GM12878 (cell line): ENCODE data around the gene DTNBP1. TPM values are rescaled to one million over a fixed set of nuclear protein-coding genes. Genes with fewer than 3 reads are reported as not detected.

Source experiments
- ATAC-seq: fragments of 200-7000 bp; cut with Tn5 transposase; 3 replicates; pipeline ENCODE4 v1.9.1; 2020; ENCODE audit warnings: mild to moderate bottlenecking, moderate library complexity
- BruUV-seq: library from RNA; stranded (reverse); fragments of 400-500 nt; replicated peaks from 2 replicates; lab custom pipeline; 2021; lab: Mats Ljungman, UMichigan
- CTCF ChIA-PET: fragments of 300-600 bp; sonication (Branson Sonifier 250); formaldehyde crosslinking; extraction: SDS; loops from one replicate; lab custom pipeline; 2021; ENCODE audit warnings: inconsistent platforms; lab: Yijun Ruan, JAX
- POLR2A ChIA-PET: fragments of 350-600 bp; formaldehyde crosslinking; extraction: SDS; loops from one replicate; lab custom pipeline; 2021; ENCODE audit warnings: inconsistent platforms; lab: Charles Lee
- RAD21 ChIA-PET: fragments of 300-600 bp; sonication (Branson Sonifier 250); formaldehyde crosslinking; loops from one replicate; lab custom pipeline; 2023; ENCODE audit warnings: antibody characterized with exemption; ENCODE audit not compliant: unreplicated experiment; lab: Charles Lee
- SMC1A ChIA-PET: fragments of 300-600 bp; sonication (Branson Sonifier 250); formaldehyde crosslinking; loops from one replicate; lab custom pipeline; 2023; ENCODE audit not compliant: unreplicated experiment, uncharacterized antibody; lab: Charles Lee
- DNase-seq: peaks from one replicate; pipeline ENCODE4 v3.0.0-alpha.2; 2011; ENCODE audit warnings: low read depth, low spot score
- FAIRE-seq: peaks from 3 replicates; lab custom pipeline; 2011; peaks lifted over from hg19 to GRCh38; lab: Jason Lieb, UNC
- H2AFZ ChIP-seq: 2 replicates; pipeline ENCODE4 v1.6.0; 2011; ENCODE audit warnings: low read depth, low read length, control low read depth; ENCODE audit not compliant: control insufficient read depth
- H3K27ac ChIP-seq: 2 replicates; pipeline ENCODE4 v1.5.1; 2011; ENCODE audit warnings: control low read depth; ENCODE audit not compliant: control insufficient read depth, insufficient read depth
- H3K27me3 ChIP-seq, 2 experiments: replicated peaks in 1 of 2; 2 replicates each; pipeline versions ENCODE4 v1.6.0 to v1.6.1; 2011; ENCODE audit warnings: low read length in 1 of 2; ENCODE audit not compliant: control insufficient read depth in 2 of 2, insufficient read depth in 2 of 2
- H3K36me3 ChIP-seq, 2 experiments: 2 replicates each; pipeline ENCODE4 v1.5.1; 2011; ENCODE audit warnings: low read length in 1 of 2; ENCODE audit not compliant: control insufficient read depth in 2 of 2, insufficient read depth in 2 of 2
- H3K4me1 ChIP-seq: 2 replicates; pipeline ENCODE4 v1.6.1; 2011; ENCODE audit warnings: mild to moderate bottlenecking, low read length, moderate library complexity, mixed read lengths; ENCODE audit not compliant: control insufficient read depth, insufficient read depth
- H3K4me2 ChIP-seq: 2 replicates; pipeline ENCODE4 v1.6.0; 2011; ENCODE audit warnings: control low read depth; ENCODE audit not compliant: control insufficient read depth, insufficient read depth
- H3K4me3 ChIP-seq: fragments of 200-600 bp; sonication (generic); 2 replicates; pipeline ENCODE4 v1.5.1; 2016
- H3K79me2 ChIP-seq: 2 replicates; pipeline ENCODE4 v1.6.0; 2011; ENCODE audit warnings: low read length; ENCODE audit not compliant: control insufficient read depth, insufficient read depth
- H3K9ac ChIP-seq: 2 replicates; pipeline ENCODE4 v1.8.0; 2011; ENCODE audit warnings: low read length, control low read depth, mixed read lengths; ENCODE audit not compliant: control insufficient read depth, insufficient read depth
- H3K9me3 ChIP-seq: replicated peaks from 3 replicates; pipeline ENCODE4 v1.5.1; 2011; ENCODE audit warnings: mild to moderate bottlenecking, low read length; ENCODE audit not compliant: control insufficient read depth, insufficient read depth
- H4K20me1 ChIP-seq: 2 replicates; pipeline ENCODE4 v1.6.0; 2011; ENCODE audit not compliant: control insufficient read depth, insufficient read depth
- BACH1 ChIP-seq: fragments of 450-650 bp; IDR thresholded peaks from 2 replicates; pipeline ENCODE4 v1.6.1; 2017; ENCODE audit warnings: mild to moderate bottlenecking, borderline replicate concordance
- CEBPB ChIP-seq, 2 experiments: fragments of 150-350 bp in 1 of 2; IDR thresholded peaks; 2 replicates each; pipeline ENCODE4 v1.6.1; 2012 to 2014; ENCODE audit warnings: low read depth in 2 of 2, low read length in 2 of 2, borderline replicate concordance in 1 of 2, inconsistent platforms in 1 of 2
- DPF2 ChIP-seq: fragments of 450-650 bp; IDR thresholded peaks from 2 replicates; pipeline ENCODE4 v1.6.1; 2017; ENCODE audit warnings: mild to moderate bottlenecking
- FOXM1 ChIP-seq: IDR thresholded peaks from 2 replicates; pipeline ENCODE4 v1.6.1; 2012; ENCODE audit warnings: low read depth, mild to moderate bottlenecking, inconsistent platforms, low read length, moderate library complexity
- PAX8 ChIP-seq: fragments of 450-650 bp; IDR thresholded peaks from 2 replicates; pipeline ENCODE4 v1.6.1; 2017; ENCODE audit warnings: mild to moderate bottlenecking, moderate library complexity
- PBX3 ChIP-seq: IDR thresholded peaks from 2 replicates; pipeline ENCODE4 v1.6.1; 2011; ENCODE audit warnings: mild to moderate bottlenecking, low read depth, low read length, moderate library complexity; ENCODE audit not compliant: insufficient replicate concordance
- REST ChIP-seq: IDR thresholded peaks from 2 replicates; pipeline ENCODE4 v1.6.1; 2012; ENCODE audit warnings: mild to moderate bottlenecking, low read depth, low read length
- SMAD1 ChIP-seq: fragments of 450-650 bp; IDR thresholded peaks from 2 replicates; pipeline ENCODE4 v1.6.1; 2018; ENCODE audit warnings: mild to moderate bottlenecking, low read depth; ENCODE audit not compliant: partially characterized antibody
- TCF7 ChIP-seq: IDR thresholded peaks from 2 replicates; pipeline ENCODE4 v1.6.1; 2014; ENCODE audit warnings: antibody characterized with exemption, borderline replicate concordance
- WGBS: methylation state at CpG from one replicate; pipeline ENCODE4 v1.1.6; 2016; ENCODE audit warnings: low lambda C conversion rate; ENCODE audit not compliant: insufficient replicate concordance, insufficient coverage; ENCODE audit errors: missing lambda C conversion rate; 5-methylcytosine and 5-hydroxymethylcytosine counted together
- in situ Hi-C: fragments of 300-500 bp; cut with MboI; formaldehyde crosslinking; loops from 9 replicates; pipeline ENCODE4 v1.14.3; 2018; ENCODE audit warnings: mixed read lengths
- intact Hi-C: fragments of 100-400 bp; cut with micrococcal nuclease; formaldehyde crosslinking; loops from one replicate; pipeline ENCODE4 v1.14.2; 2022; ENCODE audit not compliant: unreplicated experiment
- polyA plus RNA-seq, 11 experiments: library from polyadenylated mRNA; depleted of rRNA in 4 of 11; unstranded in 6 of 11; stranded (reverse) in 5 of 11; fragments of >200 nt; fragmentation: Nextera tagmentation in 4 of 11; fragmentation: Illumina TruSeq in 1 of 11; extraction: Ambion mirVana in 4 of 11; extraction: Trizol in 1 of 11; gene quantifications; 1 replicate in 1 of 11; 2 replicates in 10 of 11; pipeline versions ENCODE4 v1.2.1 to v1.2.3, GENCODE V29; 2011 to 2016; ENCODE audit warnings: inconsistent platforms in 2 of 11, missing spikeins in 2 of 11, low read depth in 1 of 11
- total RNA-seq, 4 experiments: library from RNA; depleted of rRNA in 3 of 4; stranded (reverse); fragments of >200 nt in 3 of 4; fragmentation: Illumina TruSeq in 1 of 4; extraction: Trizol in 1 of 4; gene quantifications; 2 replicates each; pipeline versions ENCODE4 v1.2.1 to v1.2.3, GENCODE V29; 2013 to 2021

The DTNBP1 gene
- total and polyA plus RNA-seq, 10 of the 15 experiments (the other 5 are each of a cell fraction or from before 2014, with no cell fraction given): 7.1 to 40.3 (median 20.1) TPM

GRCh38 chr6:15519681-15520080, 143.1 kb downstream of the DTNBP1 start:
- CTCF ChIA-PET: interaction anchor here (0.6 to 6.0 kb wide), 3 partner anchors 20 to 104 kb away, joined by 3 to 50 read pairs (median 4); no protein-coding TSS in a partner anchor
- Histone ChIP-seq H3K9ac (no peak overlapping the region), H3K4me2 (no peak overlapping the region), H3K36me3 (peaks cover 21 to 29% of the 10 kb centered on the region in 2 experiments), H3K4me3 (no peak overlapping the region), H3K4me1 (no peaks in the 10 kb centered on the region), H3K27ac (no peak overlapping the region), H2AFZ (no peak overlapping the region), H3K27me3 (no peaks in the 10 kb centered on the region), H3K79me2 (no peaks in the 10 kb centered on the region), H3K9me3 (no peaks in the 10 kb centered on the region), H4K20me1 (no peaks in the 10 kb centered on the region)
- ATAC-seq: no peak
- SMC1A ChIA-PET: interaction anchor here (0.8 kb wide), 1 partner anchor 101 kb away, joined by 3 read pairs; no protein-coding TSS in a partner anchor
- no peak for TF ChIP-seq TCF7
- no peak for TF ChIP-seq SMAD1
- TF ChIP-seq FOXM1: no peak
- no peak for TF ChIP-seq REST
- TF ChIP-seq BACH1: no peak
- TF ChIP-seq PBX3: no peak
- no peak for TF ChIP-seq PAX8
- TF ChIP-seq CEBPB (IDR thresholded peaks at IDR 0.05; ENCODE audit: borderline replicate concordance in 1 of 2, low read depth in 2 of 2, low read length in 2 of 2): no peak
- TF ChIP-seq DPF2: no peak
- FAIRE-seq: no peak
- BruUV-seq: no TSS peak
- RAD21 ChIA-PET: interaction anchor here (0.8 kb wide), 1 partner anchor 105 kb away, joined by 3 read pairs; no protein-coding TSS in a partner anchor
- intact Hi-C loops (no loop called here), in situ Hi-C loops (no loop called here)
- POLR2A ChIA-PET: no interaction called here
- DNase-seq: no peak
- WGBS: 92% methylated on average over 6 of the region's 6 CpGs
